Body of pancreas (tissue), 4 donors: ENCODE results near the gene CLDN18.

ENCODE experiments used
- CTCF ChIP-seq, 7 experiments: fragments of 450-650 bp in 4 of 7; fragments of 200-600 bp in 3 of 7; sonication (generic) in 3 of 7; IDR thresholded peaks; one replicate each; pipeline ENCODE4 v1.5.1; 2016 to 2019; ENCODE audit warnings: antibody characterized with exemption in 7 of 7
- POLR2A ChIP-seq, 3 donors: fragments of 450-650 bp; IDR thresholded peaks; one replicate each; pipeline ENCODE4 v1.6.1; 2016; ENCODE audit warnings: antibody characterized with exemption in 3 of 3, mild to moderate bottlenecking in 2 of 3

GRCh38 chr3:138007898-138008297, 2.1 kb upstream of the CLDN18 start:
- TF ChIP-seq CTCF (IDR thresholded peaks at IDR 0.05) (no peak), POLR2A (IDR thresholded peaks at IDR 0.05) (no peak)
